ENCODE results near the gene SOX13.

The SOX13 gene

GRCh38 chr1:204114606-204115005, 41.7 kb downstream of the SOX13 start:
- FAIRE-seq (no peak), DNase-seq (ENCODE audit: insufficient read length, low spot score) (no peak)
- TF ChIP-seq POLR2A (IDR thresholded peaks at IDR 0.05; ENCODE audit: low read depth, low read length) = no peak

- FAIRE-seq (no peak), DNase-seq (ENCODE audit: insufficient read length, low spot score) (no peak)
- no peak for TF ChIP-seq POLR2A (IDR thresholded peaks at IDR 0.05; ENCODE audit: low read depth, low read length)
Measured at GRCh38 chr1:204115116-204115515, 42.2 kb downstream of the SOX13 start.

- DNase-seq (ENCODE audit: insufficient read length, low spot score) = no peak
- TF ChIP-seq POLR2A (IDR thresholded peaks at IDR 0.05; ENCODE audit: low read depth, low read length) = no peak
- no peak for FAIRE-seq
Measured at GRCh38 chr1:204116539-204116938, 43.6 kb downstream of the SOX13 start.

GRCh38 chr1:204121840-204122555, 49.1 kb downstream of the SOX13 start:
- DNase-seq (ENCODE audit: insufficient read length, low spot score) (no peak), FAIRE-seq (no peak)
- TF ChIP-seq POLR2A (IDR thresholded peaks at IDR 0.05; ENCODE audit: low read depth, low read length) = no peak

- DNase-seq (ENCODE audit: insufficient read length, low spot score) = no peak
- no peak for FAIRE-seq
- TF ChIP-seq POLR2A (IDR thresholded peaks at IDR 0.05; ENCODE audit: low read depth, low read length) = no peak
Measured at GRCh38 chr1:204123376-204123775, 50.5 kb downstream of the SOX13 start.

GRCh38 chr1:204124639-204125038, 51.7 kb downstream of the SOX13 start:
- no peak for TF ChIP-seq POLR2A (IDR thresholded peaks at IDR 0.05; ENCODE audit: low read depth, low read length)
- FAIRE-seq = no peak

GRCh38 chr1:204125759-204126351, 52.9 kb downstream of the SOX13 start:
- no peak for TF ChIP-seq POLR2A (IDR thresholded peaks at IDR 0.05; ENCODE audit: low read depth, low read length)
- DNase-seq (ENCODE audit: insufficient read length, low spot score) = no peak
- FAIRE-seq = no peak

More at GRCh38 chr1:204124639-204125038, 51.7 kb downstream of the SOX13 start:
- no peak for DNase-seq (ENCODE audit: insufficient read length, low spot score)

GRCh38 chr1:204126386-204126785, 53.5 kb downstream of the SOX13 start:
- FAIRE-seq (no peak), DNase-seq (ENCODE audit: insufficient read length, low spot score) (no peak)
- no peak for TF ChIP-seq POLR2A (IDR thresholded peaks at IDR 0.05; ENCODE audit: low read depth, low read length)

GRCh38 chr1:204126956-204127355, 54.0 kb downstream of the SOX13 start:
- no peak for DNase-seq (ENCODE audit: insufficient read length, low spot score)
- FAIRE-seq = no peak
- no peak for TF ChIP-seq POLR2A (IDR thresholded peaks at IDR 0.05; ENCODE audit: low read depth, low read length)

- FAIRE-seq = no peak
- peak; percentile 84 for DNase-seq (ENCODE audit: insufficient read length, low spot score)
- TF ChIP-seq POLR2A (IDR thresholded peaks at IDR 0.05; ENCODE audit: low read depth, low read length) = no peak
Measured at GRCh38 chr1:204127597-204128242, 54.8 kb downstream of the SOX13 start.

GRCh38 chr1:204128464-204128963, 55.6 kb downstream of the SOX13 start:
- FAIRE-seq (no peak), DNase-seq (ENCODE audit: insufficient read length, low spot score) (no peak)
- TF ChIP-seq POLR2A (IDR thresholded peaks at IDR 0.05; ENCODE audit: low read depth, low read length) = no peak

- no peak for TF ChIP-seq POLR2A (IDR thresholded peaks at IDR 0.05; ENCODE audit: low read depth, low read length)
- DNase-seq (ENCODE audit: insufficient read length, low spot score) (peak; percentile 81), FAIRE-seq (no peak)
Measured at GRCh38 chr1:204128964-204129896, 56.3 kb downstream of the SOX13 start.

- TF ChIP-seq POLR2A (IDR thresholded peaks at IDR 0.05; ENCODE audit: low read depth, low read length) = no peak
- no peak for DNase-seq (ENCODE audit: insufficient read length, low spot score)
- FAIRE-seq = no peak
Measured at GRCh38 chr1:204130178-204130577, 57.3 kb downstream of the SOX13 start.

All from H54 (cell line).